Smooth muscle cell (in vitro differentiated cells): ENCODE results near the gene NDN. TPM values are rescaled to one million over a fixed set of nuclear protein-coding genes. Genes with fewer than 3 reads are reported as not detected.

Source experiments
- DNase-seq: peaks from one replicate; lab custom pipeline; 2025; ENCODE audit not compliant: unreplicated experiment; lab: John Stamatoyannopoulos, UW
- H2AFZ ChIP-seq: fragments of 200-600 bp; sonication (generic); 2 replicates; pipeline ENCODE4 v1.6.0; 2016; ENCODE audit warnings: antibody characterized with exemption, low read depth, mild to moderate bottlenecking
- H3F3A ChIP-seq: fragments of 200-600 bp; sonication (generic); 2 replicates; pipeline ENCODE4 v1.6.0; 2017; ENCODE audit warnings: antibody characterized with exemption, low read depth
- H3K27ac ChIP-seq: fragments of 200-600 bp; sonication (generic); 2 replicates; pipeline ENCODE4 v1.5.1; 2016; ENCODE audit warnings: low read depth, mild to moderate bottlenecking
- H3K27me3 ChIP-seq: fragments of 200-600 bp; sonication (generic); 2 replicates; pipeline ENCODE4 v1.6.1; 2016; ENCODE audit warnings: low read depth, mild to moderate bottlenecking
- H3K36me3 ChIP-seq: fragments of 200-600 bp; sonication (generic); 2 replicates; pipeline ENCODE4 v1.5.1; 2016; ENCODE audit warnings: low read depth
- H3K4me1 ChIP-seq: fragments of 200-600 bp; sonication (generic); 2 replicates; pipeline ENCODE4 v1.5.1; 2016; ENCODE audit warnings: low read depth
- H3K4me2 ChIP-seq: fragments of 200-600 bp; sonication (generic); 2 replicates; pipeline ENCODE4 v1.6.0; 2016; ENCODE audit warnings: mild to moderate bottlenecking
- H3K4me3 ChIP-seq: fragments of 200-600 bp; sonication (generic); 2 replicates; pipeline ENCODE4 v1.5.1; 2016; ENCODE audit warnings: mild to moderate bottlenecking
- H3K79me2 ChIP-seq: fragments of 200-600 bp; sonication (generic); 2 replicates; pipeline ENCODE4 v1.6.0; 2016; ENCODE audit warnings: low read depth, mild to moderate bottlenecking
- H3K9ac ChIP-seq: fragments of 200-600 bp; sonication (generic); 2 replicates; pipeline ENCODE4 v1.6.0; 2016; ENCODE audit warnings: low read depth
- H3K9me3 ChIP-seq: fragments of 200-600 bp; sonication (generic); replicated peaks from 2 replicates; pipeline ENCODE4 v1.5.1; 2016; ENCODE audit warnings: low read depth
- H4K20me1 ChIP-seq: fragments of 200-600 bp; sonication (generic); 2 replicates; pipeline ENCODE4 v1.6.0; 2016; ENCODE audit warnings: low read depth
- CTCF ChIP-seq: fragments of 200-600 bp; sonication (generic); IDR thresholded peaks from 2 replicates; pipeline ENCODE4 v1.5.1; 2017; ENCODE audit warnings: borderline replicate concordance, mild to moderate bottlenecking, antibody characterized with exemption; ENCODE audit not compliant: insufficient read depth, poor library complexity, severe bottlenecking
- WGBS: methylation state at CpG from one replicate; pipeline ENCODE4 v1.1.7; 2016; ENCODE audit warnings: low lambda C conversion rate; 5-methylcytosine and 5-hydroxymethylcytosine counted together
- polyA plus RNA-seq: library from polyadenylated mRNA; unstranded; fragments of >200 nt; fragmentation: Nextera tagmentation; extraction: Ambion mirVana; gene quantifications from 2 replicates; pipeline ENCODE4 v1.2.1, GENCODE V29; 2016
- total RNA-seq: library from RNA; depleted of rRNA; stranded (reverse); fragments of >200 nt; gene quantifications from 2 replicates; pipeline ENCODE4 v1.2.3, GENCODE V29; 2014

Gene NDN
- total and polyA plus RNA-seq, 2 experiments from 2014 or later: 114 to 158 TPM

DNA sequence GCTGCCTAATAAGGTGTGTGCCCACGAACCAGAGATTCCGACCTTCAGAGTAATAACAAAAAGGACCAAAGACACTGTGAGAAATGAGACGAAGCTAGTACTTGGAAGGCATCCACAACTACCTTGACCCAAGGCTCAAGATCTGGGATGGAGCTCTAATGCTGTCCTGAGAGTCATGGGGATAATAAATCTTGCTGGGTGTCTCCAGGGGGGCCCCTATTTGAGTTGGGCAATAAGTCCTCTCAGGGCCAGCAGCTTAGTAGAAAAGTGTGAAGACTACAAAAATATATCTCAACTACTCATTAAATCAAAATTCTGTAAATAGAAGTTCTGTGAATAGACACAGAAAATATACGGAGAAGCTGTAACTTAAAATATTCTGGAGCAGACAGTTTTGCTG lies 2.9 kb upstream of the NDN start:
- no peak for TF ChIP-seq CTCF
- 76% methylated on average over 4 of the region's 4 CpGs for WGBS
- Histone ChIP-seq H4K20me1 (peaks cover 10% of the 10 kb centered on the region), H3K4me1 (peaks cover 7% of the 10 kb centered on the region), H2AFZ (no peak overlapping the region), H3K4me2 (peak overlapping the region; percentile 39), H3K27me3 (no peaks in the 10 kb centered on the region), H3K36me3 (no peaks in the 10 kb centered on the region), H3K79me2 (peaks cover 5% of the 10 kb centered on the region), H3K9me3 (no peaks in the 10 kb centered on the region), H3K9ac (no peak overlapping the region), H3K27ac (peak overlapping the region; percentile 68), H3K4me3 (no peak overlapping the region), H3F3A (no peaks in the 10 kb centered on the region)
- DNase-seq: no peak

GRCh38 chr15:23686466-23687142 lies 501 bp downstream of the NDN start:
- Histone ChIP-seq H3K4me2 (peak overlapping the region; percentile 85), H3F3A (no peaks in the 10 kb centered on the region), H3K4me3 (peak overlapping the region; percentile 62), H3K9me3 (no peaks in the 10 kb centered on the region), H2AFZ (peak overlapping the region; percentile 24), H4K20me1 (peaks cover 10% of the 10 kb centered on the region), H3K9ac (no peak overlapping the region), H3K36me3 (no peaks in the 10 kb centered on the region), H3K27ac (no peak overlapping the region), H3K79me2 (peaks cover 5% of the 10 kb centered on the region), H3K4me1 (peaks cover 7% of the 10 kb centered on the region), H3K27me3 (no peaks in the 10 kb centered on the region)
- no peak for TF ChIP-seq CTCF
- WGBS: 43% methylated on average over 57 of the region's 57 CpGs
- no peak for DNase-seq

DNA sequence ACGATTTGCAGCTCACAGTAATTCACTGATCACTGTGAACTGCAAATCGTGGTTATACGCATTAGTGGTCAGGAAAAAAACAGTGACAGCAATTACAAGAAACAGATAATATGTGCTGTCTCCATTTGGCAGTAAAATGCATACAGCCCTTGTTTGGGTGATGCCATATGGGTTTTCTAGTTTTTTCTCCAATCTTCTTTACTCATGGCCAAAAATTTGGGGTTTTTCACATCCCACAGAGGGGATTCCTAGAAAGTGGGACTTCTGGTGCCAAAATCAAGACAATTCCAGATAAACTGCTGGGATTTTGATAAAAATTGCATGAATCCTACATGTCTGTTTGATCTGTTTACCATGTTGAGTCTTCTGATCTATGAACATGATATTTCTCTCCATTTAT lies 15.6 kb downstream of the NDN start:
- no peaks in the 10 kb centered on the region for H3K36me3 ChIP-seq
- no peaks in the 10 kb centered on the region for H3K27me3 ChIP-seq
- no peak overlapping the region for H3K4me2 ChIP-seq
- no peak overlapping the region for H3K4me3 ChIP-seq
- DNase-seq: no peak
- no peaks in the 10 kb centered on the region for H3K4me1 ChIP-seq
- H3K9me3 ChIP-seq: no peaks in the 10 kb centered on the region
- no peaks in the 10 kb centered on the region for H4K20me1 ChIP-seq
- no peak overlapping the region for H3K27ac ChIP-seq
- H3F3A ChIP-seq: no peaks in the 10 kb centered on the region
- no peaks in the 10 kb centered on the region for H3K79me2 ChIP-seq
- H3K9ac ChIP-seq: no peak overlapping the region
- WGBS: 50% methylated on average over 3 of the region's 3 CpGs
- no peak overlapping the region for H2AFZ ChIP-seq
- no peak for TF ChIP-seq CTCF

GRCh38 chr15:23670970-23671369 lies 16.1 kb downstream of the NDN start:
- Histone ChIP-seq H3K79me2 (no peaks in the 10 kb centered on the region), H3K4me2 (no peak overlapping the region), H3K27ac (no peak overlapping the region), H3K9me3 (no peaks in the 10 kb centered on the region), H3F3A (no peaks in the 10 kb centered on the region), H3K9ac (no peak overlapping the region), H3K36me3 (no peaks in the 10 kb centered on the region), H3K27me3 (no peaks in the 10 kb centered on the region), H3K4me1 (no peaks in the 10 kb centered on the region), H4K20me1 (no peaks in the 10 kb centered on the region), H3K4me3 (no peak overlapping the region), H2AFZ (no peak overlapping the region)
- no peak for DNase-seq
- no peak for TF ChIP-seq CTCF
- 90% methylated on average over 1 of the region's 1 CpG for WGBS
